ES-I3 (cell line): Measurements from ENCODE around the gene MXD3.
"Not testable (repeated sequence)": the region's sequence is repeated elsewhere in the genome, so short reads cannot be mapped to it uniquely, and the experiment has no call there.

Source experiments
- H3K36me3 ChIP-seq: 2 replicates; pipeline ENCODE4 v1.6.1; 2013; ENCODE audit warnings: mild to moderate bottlenecking, low read length, control low read depth, moderate library complexity; ENCODE audit not compliant: insufficient read depth
- H3K4me1 ChIP-seq: 2 replicates; pipeline ENCODE4 v1.6.1; 2013; ENCODE audit warnings: mild to moderate bottlenecking, control low read depth, low read length; ENCODE audit not compliant: insufficient read depth
- H3K9ac ChIP-seq: 2 replicates; pipeline ENCODE4 v1.6.1; 2013; ENCODE audit warnings: low read depth, mild to moderate bottlenecking, low read length, moderate library complexity
- H3K9me3 ChIP-seq: 2 replicates; pipeline ENCODE4 v1.6.1; 2013; ENCODE audit warnings: mild to moderate bottlenecking, low read length, moderate library complexity; ENCODE audit not compliant: control insufficient read depth, insufficient read depth

Gene MXD3

DNA sequence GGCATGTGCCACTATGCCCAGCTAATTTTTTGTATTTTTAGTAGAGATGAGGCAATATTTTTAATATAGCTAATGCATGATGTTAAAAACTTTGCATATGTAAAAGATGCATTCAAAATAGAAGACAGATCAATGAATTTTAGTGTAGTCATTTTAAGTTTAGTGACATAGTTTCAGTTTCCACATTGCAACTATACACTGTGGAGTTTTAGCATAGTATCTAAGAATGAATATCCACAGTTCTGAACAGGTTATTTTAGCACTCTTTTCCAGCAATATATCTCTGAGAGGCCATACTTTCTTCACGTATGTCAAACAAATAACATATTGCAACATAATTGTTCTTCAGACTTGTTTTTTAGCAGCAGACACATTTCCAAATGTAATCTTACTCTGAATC, 47.5 kb downstream of the MXD3 start:
- H3K9ac ChIP-seq = no peak overlapping the region
- no peaks in the 10 kb centered on the region for H3K9me3 ChIP-seq
- peaks cover 27% of the 10 kb centered on the region for H3K36me3 ChIP-seq
- no peaks in the 10 kb centered on the region for H3K4me1 ChIP-seq

DNA sequence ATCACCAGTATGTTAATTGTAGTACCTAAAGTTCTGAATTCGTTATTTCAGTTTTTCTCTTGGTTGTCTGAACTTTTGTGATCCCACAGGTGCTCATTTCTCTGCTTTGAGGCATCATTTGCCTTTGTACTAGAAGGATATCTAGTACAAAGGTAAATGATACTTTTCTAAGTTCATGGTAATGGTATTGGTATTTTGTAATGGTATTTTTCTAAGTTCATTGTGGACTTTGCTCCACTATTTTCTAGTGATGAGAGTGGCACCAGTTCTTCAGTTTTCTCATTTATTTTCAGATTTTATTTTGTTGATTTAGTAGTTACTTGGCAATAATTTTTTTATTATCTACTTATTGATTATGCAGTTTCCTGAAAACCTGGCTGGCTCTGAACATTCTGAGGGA, 50.2 kb downstream of the MXD3 start:
- no peaks in the 10 kb centered on the region for H3K9me3 ChIP-seq
- peaks cover 30% of the 10 kb centered on the region for H3K36me3 ChIP-seq
- H3K9ac ChIP-seq = no peak overlapping the region
- no peaks in the 10 kb centered on the region for H3K4me1 ChIP-seq

DNA sequence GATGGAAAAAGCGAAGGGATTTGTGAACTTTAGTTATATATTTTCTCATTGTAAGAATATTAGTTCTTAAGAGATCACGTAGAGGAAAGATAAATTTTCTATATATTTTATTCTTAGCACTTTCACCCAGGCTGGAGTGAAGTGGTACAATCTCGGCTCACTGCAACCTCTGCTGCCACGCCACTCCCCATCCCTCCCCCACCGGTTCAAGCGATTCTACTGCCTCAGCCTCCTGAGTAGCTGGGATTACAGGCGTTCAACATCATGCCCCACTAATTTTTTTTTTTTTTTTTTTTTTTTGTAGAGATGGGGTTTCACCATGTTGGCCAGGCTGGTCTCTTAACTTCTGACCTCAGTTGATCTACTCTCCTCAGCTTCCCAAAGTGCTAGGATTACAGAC, 50.7 kb downstream of the MXD3 start:
- H3K4me1 ChIP-seq = no peaks in the 10 kb centered on the region
- peaks cover 29% of the 10 kb centered on the region for H3K36me3 ChIP-seq
- no peaks in the 10 kb centered on the region for H3K9me3 ChIP-seq
- no peak overlapping the region for H3K9ac ChIP-seq

DNA sequence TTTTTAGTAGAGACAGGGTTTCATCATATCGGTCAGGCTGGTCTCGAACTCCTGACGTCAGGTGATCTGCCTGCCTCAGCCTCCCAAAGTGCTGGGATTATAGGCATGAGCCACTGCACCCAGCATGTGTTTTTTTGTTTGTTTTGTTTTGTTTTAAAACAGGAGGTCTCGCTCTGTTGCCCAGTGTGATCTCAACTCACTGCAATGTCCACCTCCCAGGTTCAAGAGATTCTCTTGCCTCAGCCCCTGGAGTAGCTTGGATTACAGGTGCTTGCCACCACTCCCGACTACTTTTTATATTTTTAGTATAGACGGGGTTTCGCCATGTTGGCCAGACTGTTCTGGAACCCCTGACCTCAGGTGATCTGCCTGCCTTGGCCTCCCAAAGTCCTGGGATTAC, 53.0 kb downstream of the MXD3 start:
- H3K9me3 ChIP-seq, H3K9ac ChIP-seq, H3K4me1 ChIP-seq: not testable (repeated sequence)
- peaks cover 29% of the 10 kb centered on the region for H3K36me3 ChIP-seq
